ENCODE data around the gene RNU6-9.

RNU6-9 gene

GRCh38 chr19:899336-900042 is 6.2 kb downstream of the RNU6-9 start:
- DNase-seq (ENCODE audit: low spot score), result no peak

GRCh38 chr19:900043-900301 is 6.7 kb downstream of the RNU6-9 start:
- no peak for DNase-seq (ENCODE audit: low spot score)

- DNase-seq (ENCODE audit: low spot score), result no peak
These were observed 7.2 kb downstream of the RNU6-9 start for GRCh38 chr19:900302-901111.

- DNase-seq (ENCODE audit: low spot score), result no peak
These were observed 8.2 kb downstream of the RNU6-9 start for GRCh38 chr19:901216-902092.

- no peak for DNase-seq (ENCODE audit: low spot score)
These were observed 8.7 kb downstream of the RNU6-9 start for GRCh38 chr19:902093-902370.

- DNase-seq (ENCODE audit: low spot score), result no peak
These were observed 9.4 kb downstream of the RNU6-9 start for GRCh38 chr19:902446-903226.

- DNase-seq (ENCODE audit: low spot score), result no peak
These were observed 10.0 kb downstream of the RNU6-9 start for GRCh38 chr19:903266-903797.

GRCh38 chr19:904545-904944 is 11.3 kb downstream of the RNU6-9 start:
- no peak for DNase-seq (ENCODE audit: low spot score)

GRCh38 chr19:906480-906879 is 13.2 kb downstream of the RNU6-9 start:
- no peak for DNase-seq (ENCODE audit: low spot score)

- DNase-seq (ENCODE audit: low spot score), result no peak
These were observed 14.0 kb downstream of the RNU6-9 start for GRCh38 chr19:907183-907853.

- DNase-seq (ENCODE audit: low spot score), result no peak
These were observed 18.1 kb downstream of the RNU6-9 start for GRCh38 chr19:911197-912033.

- DNase-seq (ENCODE audit: low spot score), result no peak
These were observed 19.1 kb downstream of the RNU6-9 start for GRCh38 chr19:912181-913079.

GRCh38 chr19:913080-913748 is 19.9 kb downstream of the RNU6-9 start, which contains the start of gene R3HDM4:
Gene R3HDM4, minus strand, starts transcription at chr19:913219. Its CDS starts 62 bp downstream, at chr19:913157.
- peak; percentile 64 for DNase-seq (ENCODE audit: low spot score)

- no peak for DNase-seq (ENCODE audit: low spot score)
These were observed 23.5 kb downstream of the RNU6-9 start for GRCh38 chr19:916645-917322.

GRCh38 chr19:917323-918151 is 24.3 kb downstream of the RNU6-9 start, which contains the start of gene KISS1R:
Gene KISS1R, plus strand, starts transcription at chr19:917333. Its CDS starts 170 bp downstream, at chr19:917503.
- no peak for DNase-seq (ENCODE audit: low spot score)

GRCh38 chr19:918152-918437 is 24.8 kb downstream of the RNU6-9 start:
- no peak for DNase-seq (ENCODE audit: low spot score)

GRCh38 chr19:918481-919198 is 25.4 kb downstream of the RNU6-9 start:
- no peak for DNase-seq (ENCODE audit: low spot score)

All from putamen (tissue), 1 donor.